Esophagus squamous epithelium (tissue), 4 donors: Measurements from ENCODE around the gene PKP2.

ENCODE experiments used
- POLR2A ChIP-seq, 4 donors: fragments of 450-650 bp; IDR thresholded peaks; one replicate each; pipeline ENCODE4 v1.6.1; 2017; ENCODE audit warnings: antibody characterized with exemption in 4 of 4, mild to moderate bottlenecking in 4 of 4, moderate library complexity in 3 of 4
- TF ChIP-seq, protein P1 (sequence below), 6 experiments: fragments of 450-650 bp in 4 of 6; fragments of 200-600 bp in 2 of 6; sonication (generic) in 2 of 6; IDR thresholded peaks; one replicate each; pipeline ENCODE4 v1.5.1; 2016 to 2019; ENCODE audit warnings: antibody characterized with exemption in 6 of 6, mild to moderate bottlenecking in 4 of 6, moderate library complexity in 4 of 6

DNA sequence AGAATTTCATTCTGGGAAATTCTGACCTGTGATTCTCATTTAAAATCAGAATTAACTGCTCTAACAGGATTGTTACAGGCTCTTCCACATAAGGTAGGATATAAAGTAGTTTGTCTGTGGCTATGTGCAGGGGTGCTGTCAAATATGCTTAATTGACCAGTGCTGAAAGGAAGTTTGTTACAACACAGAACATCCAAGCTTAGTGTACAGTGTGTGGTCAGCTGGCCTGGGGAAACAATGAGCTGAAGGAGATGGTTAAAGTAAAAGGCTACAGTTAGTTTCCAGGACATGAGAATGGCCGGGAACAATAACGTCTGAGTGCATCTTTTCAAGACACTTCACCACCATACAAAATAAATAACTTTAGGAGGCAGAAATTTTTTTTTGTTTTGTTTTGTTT lies 68.0 kb downstream of the PKP2 start:
- TF ChIP-seq, protein P1, sequence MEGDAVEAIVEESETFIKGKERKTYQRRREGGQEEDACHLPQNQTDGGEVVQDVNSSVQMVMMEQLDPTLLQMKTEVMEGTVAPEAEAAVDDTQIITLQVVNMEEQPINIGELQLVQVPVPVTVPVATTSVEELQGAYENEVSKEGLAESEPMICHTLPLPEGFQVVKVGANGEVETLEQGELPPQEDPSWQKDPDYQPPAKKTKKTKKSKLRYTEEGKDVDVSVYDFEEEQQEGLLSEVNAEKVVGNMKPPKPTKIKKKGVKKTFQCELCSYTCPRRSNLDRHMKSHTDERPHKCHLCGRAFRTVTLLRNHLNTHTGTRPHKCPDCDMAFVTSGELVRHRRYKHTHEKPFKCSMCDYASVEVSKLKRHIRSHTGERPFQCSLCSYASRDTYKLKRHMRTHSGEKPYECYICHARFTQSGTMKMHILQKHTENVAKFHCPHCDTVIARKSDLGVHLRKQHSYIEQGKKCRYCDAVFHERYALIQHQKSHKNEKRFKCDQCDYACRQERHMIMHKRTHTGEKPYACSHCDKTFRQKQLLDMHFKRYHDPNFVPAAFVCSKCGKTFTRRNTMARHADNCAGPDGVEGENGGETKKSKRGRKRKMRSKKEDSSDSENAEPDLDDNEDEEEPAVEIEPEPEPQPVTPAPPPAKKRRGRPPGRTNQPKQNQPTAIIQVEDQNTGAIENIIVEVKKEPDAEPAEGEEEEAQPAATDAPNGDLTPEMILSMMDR (IDR thresholded peaks at IDR 0.05): no peak
- TF ChIP-seq POLR2A (IDR thresholded peaks at IDR 0.05): no peak
